K562 (cell line): ENCODE data around the gene OSGEPL1. TPM values are rescaled to one million over a fixed set of nuclear protein-coding genes. Genes with fewer than 3 reads are reported as not detected.

ENCODE experiments used
- CBFA2T3 ChIP-seq: fragments of 450-650 bp; IDR thresholded peaks from 2 replicates; pipeline ENCODE4 v1.6.1; 2017
- GATA2 ChIP-seq: sonication (generic); formaldehyde crosslinking; IDR thresholded peaks from 2 replicates; pipeline ENCODE4 v1.4.0; 2020; ENCODE audit warnings: mild to moderate bottlenecking, missing genetic modification reagents
- HLTF ChIP-seq: fragments of 450-650 bp; IDR thresholded peaks from 2 replicates; pipeline ENCODE4 v1.6.1; 2016
- JUN ChIP-seq, 2 experiments: sonication (generic) in 1 of 2; formaldehyde crosslinking in 1 of 2; IDR thresholded peaks; 2 replicates each; pipeline versions ENCODE4 v1.6.1 to v1.8.0; 2012 to 2022; ENCODE audit warnings: borderline replicate concordance in 2 of 2, mild to moderate bottlenecking in 2 of 2, improper control_type of control experiment in 1 of 2, low read depth in 1 of 2, low read length in 1 of 2, missing genetic modification reagents in 1 of 2
- KDM1A ChIP-seq, 2 experiments: fragments of 450-650 bp; IDR thresholded peaks; 2 replicates each; pipeline ENCODE4 v1.6.1; 2016; ENCODE audit warnings: mild to moderate bottlenecking in 2 of 2
- NR2F6 ChIP-seq: fragments of 450-650 bp; formaldehyde crosslinking; IDR thresholded peaks from 2 replicates; pipeline ENCODE4 v1.4.0; 2020; ENCODE audit warnings: mild to moderate bottlenecking
- PHTF2 ChIP-seq: fragments of 250-450 bp; sonication (Bioruptor Pico); IDR thresholded peaks from 2 replicates; pipeline ENCODE4 v1.5.0; 2021; ENCODE audit warnings: mild to moderate bottlenecking
- RAD51 ChIP-seq: fragments of 450-650 bp; IDR thresholded peaks from 2 replicates; pipeline ENCODE4 v1.7.1; 2016; ENCODE audit warnings: low read depth, mild to moderate bottlenecking, borderline replicate concordance
- SMARCC2 ChIP-seq: fragments of 450-650 bp; IDR thresholded peaks from 2 replicates; pipeline ENCODE4 v1.6.1; 2017; ENCODE audit warnings: antibody characterized with exemption, moderate library complexity, mild to moderate bottlenecking, low read depth
- SREBF2 ChIP-seq: sonication (generic); formaldehyde crosslinking; IDR thresholded peaks from 2 replicates; pipeline ENCODE4 v1.4.0; 2020; ENCODE audit warnings: mild to moderate bottlenecking, missing genetic modification reagents
- TAF15 ChIP-seq: fragments of 200-400 bp; formaldehyde crosslinking; IDR thresholded peaks from 2 replicates; pipeline ENCODE4 v1.6.1; 2017; ENCODE audit warnings: mild to moderate bottlenecking, low read depth, low read length, moderate library complexity
- TARDBP ChIP-seq: fragments of 450-650 bp; IDR thresholded peaks from 2 replicates; pipeline ENCODE4 v1.6.1; 2016
- TBL1XR1 ChIP-seq, 2 experiments: IDR thresholded peaks; 2 replicates each; pipeline ENCODE4 v1.6.1; 2012; ENCODE audit warnings: improper control_type of control experiment in 2 of 2, low read length in 2 of 2, mild to moderate bottlenecking in 1 of 2
- TEAD1 ChIP-seq, 2 experiments: fragments of 450-650 bp in 1 of 2; sonication (generic) in 1 of 2; formaldehyde crosslinking; IDR thresholded peaks; 2 replicates each; pipeline versions ENCODE4 v1.4.0 to v1.8.0; 2020 to 2022; ENCODE audit warnings: mild to moderate bottlenecking in 2 of 2, missing genetic modification reagents in 1 of 2
- U2AF1 ChIP-seq: fragments of 200-400 bp; formaldehyde crosslinking; optimal IDR thresholded peaks from 2 replicates; pipeline ENCODE3; 2017; ENCODE audit warnings: mild to moderate bottlenecking, low read depth, low read length, moderate library complexity
- XRCC4 ChIP-seq: IDR thresholded peaks from one replicate; pipeline ENCODE4 v1.6.1; 2011; ENCODE audit not compliant: insufficient read depth, insufficient read length; ENCODE audit errors: extremely low read depth
- ZNF134 ChIP-seq: fragments of 250-450 bp; sonication (Bioruptor Pico); conservative IDR thresholded peaks from 2 replicates; pipeline ENCODE4 v1.4.0; 2020
- ZNF165 ChIP-seq: fragments of 250-450 bp; sonication (Bioruptor Pico); IDR thresholded peaks from 2 replicates; pipeline ENCODE4 v1.4.0; 2020; ENCODE audit warnings: borderline replicate concordance
- ZNF224 ChIP-seq: sonication (generic); formaldehyde crosslinking; IDR thresholded peaks from 2 replicates; pipeline ENCODE4 v1.8.0; 2022; ENCODE audit warnings: mild to moderate bottlenecking, missing genetic modification reagents
- polyA plus RNA-seq, 8 experiments: library from polyadenylated mRNA; depleted of rRNA in 4 of 8; stranded (reverse) in 5 of 8; unstranded in 3 of 8; fragments of >200 nt; fragmentation: Nextera tagmentation in 2 of 8; fragmentation: Illumina TruSeq in 1 of 8; extraction: Ambion mirVana in 2 of 8; extraction: Trizol in 1 of 8; gene quantifications; 2 replicates each; pipeline versions ENCODE4 v1.2.1 to v1.2.3, GENCODE V29; 2011 to 2014; ENCODE audit warnings: inconsistent platforms in 1 of 8, missing spikeins in 1 of 8
- total RNA-seq, 7 experiments: library from RNA; depleted of rRNA in 6 of 7; stranded (reverse); fragments of >200 nt in 6 of 7; fragmentation: Illumina TruSeq in 2 of 7; extraction: Trizol in 2 of 7; gene quantifications; 2 replicates each; pipeline versions ENCODE4 v1.2.1 to v1.2.3, GENCODE V29; 2011 to 2021; ENCODE audit warnings: low replicate concordance in 1 of 7
- TF ChIP-seq, protein P1 (sequence below): sonication (generic); formaldehyde crosslinking; IDR thresholded peaks from 2 replicates; pipeline ENCODE4 v1.8.0; 2022; ENCODE audit warnings: mild to moderate bottlenecking, missing genetic modification reagents
- TF ChIP-seq, protein P2 (sequence below): fragments of 200-800 bp; sonication (Bioruptor generic); IDR thresholded peaks from 2 replicates; pipeline ENCODE4 v1.6.1; 2016; ENCODE audit warnings: missing genetic modification characterization, missing compliant biosample characterization
- TF ChIP-seq, protein P3 (sequence below): fragments of 450-650 bp; IDR thresholded peaks from one replicate; pipeline ENCODE4 v1.6.1; 2018; ENCODE audit warnings: mild to moderate bottlenecking, moderate library complexity; ENCODE audit not compliant: partially characterized antibody

OSGEPL1 gene
- total and polyA plus RNA-seq, 9 of the 15 experiments (the other 6 are each of a cell fraction or from before 2014, with no cell fraction given) = 2.5 to 10.8 (median 6.5) TPM

DNA sequence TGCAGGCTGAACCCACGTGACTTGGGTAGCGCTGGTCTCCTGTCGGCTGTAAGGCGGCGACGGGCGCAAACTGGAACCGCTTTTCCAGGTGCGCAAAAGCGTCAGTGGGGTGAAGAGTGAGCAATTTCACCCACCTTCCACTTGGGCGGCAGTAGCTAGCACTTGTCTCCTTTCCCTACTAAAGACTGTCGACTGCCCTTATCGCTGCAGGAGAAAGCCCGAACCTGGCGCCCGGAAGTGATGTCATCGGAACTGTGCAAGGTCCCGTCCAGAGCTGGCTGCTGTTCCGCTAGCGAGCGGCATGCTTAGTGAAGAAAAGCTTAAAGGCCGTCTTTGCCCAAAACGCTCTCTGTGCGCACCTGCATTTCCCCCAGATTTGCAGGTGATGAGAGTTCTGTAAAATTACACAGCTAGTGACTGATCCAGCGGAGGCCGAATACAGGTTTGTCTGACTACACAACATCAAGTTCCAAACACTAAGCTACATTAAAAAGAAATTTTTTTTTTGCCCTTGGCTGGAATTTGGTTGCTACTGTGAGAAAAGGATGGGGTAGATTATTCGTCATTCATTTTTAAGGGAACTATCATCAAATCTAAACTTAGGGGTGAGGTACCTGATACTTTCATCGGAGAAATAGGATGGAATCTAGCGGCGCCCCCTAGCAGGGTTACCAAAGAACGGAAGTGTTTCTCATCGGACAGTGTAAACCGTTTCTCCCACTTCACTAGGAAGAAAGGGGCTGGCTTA is at the start of gene OSGEPL1 (continued):
- TF ChIP-seq RAD51 (peak; percentile 92), U2AF1 (no peak), GATA2 (CRISPR knock-in tag) (0 out of 2 replicates have a peak, but pooled peaks have one; percentile 31), TBL1XR1 (IDR thresholded peaks at IDR 0.05; ENCODE audit: low read length in 2 of 2) (no peak), SMARCC2 (no peak), TARDBP (peak; percentile 40; the same call in 1 of the 2 replicates), SREBF2 (CRISPR knock-in tag) (no peak), TEAD1 (CRISPR knock-in tag; IDR thresholded peaks at IDR 0.05) (no peak), CBFA2T3 (no peak), ZNF134 (CRISPR knock-in tag) (no peak), NR2F6 (no peak), HLTF (no peak), ZNF224 (CRISPR knock-in tag) (no peak), JUN (IDR thresholded peaks at IDR 0.05; ENCODE audit: borderline replicate concordance, low read depth, low read length) (peak; percentile 48), JUN (CRISPR knock-in tag; IDR thresholded peaks at IDR 0.05; ENCODE audit: borderline replicate concordance) (no peak), TAF15 (no peak), XRCC4 (no peak), PHTF2 (no peak), KDM1A (IDR thresholded peaks at IDR 0.05) (no peak), ZNF165 (CRISPR knock-in tag) (no peak)
- TF ChIP-seq, protein P1, sequence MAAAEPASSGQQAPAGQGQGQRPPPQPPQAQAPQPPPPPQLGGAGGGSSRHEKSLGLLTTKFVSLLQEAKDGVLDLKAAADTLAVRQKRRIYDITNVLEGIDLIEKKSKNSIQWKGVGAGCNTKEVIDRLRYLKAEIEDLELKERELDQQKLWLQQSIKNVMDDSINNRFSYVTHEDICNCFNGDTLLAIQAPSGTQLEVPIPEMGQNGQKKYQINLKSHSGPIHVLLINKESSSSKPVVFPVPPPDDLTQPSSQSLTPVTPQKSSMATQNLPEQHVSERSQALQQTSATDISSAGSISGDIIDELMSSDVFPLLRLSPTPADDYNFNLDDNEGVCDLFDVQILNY (CRISPR knock-in tag) = no peak
- TF ChIP-seq, protein P2, sequence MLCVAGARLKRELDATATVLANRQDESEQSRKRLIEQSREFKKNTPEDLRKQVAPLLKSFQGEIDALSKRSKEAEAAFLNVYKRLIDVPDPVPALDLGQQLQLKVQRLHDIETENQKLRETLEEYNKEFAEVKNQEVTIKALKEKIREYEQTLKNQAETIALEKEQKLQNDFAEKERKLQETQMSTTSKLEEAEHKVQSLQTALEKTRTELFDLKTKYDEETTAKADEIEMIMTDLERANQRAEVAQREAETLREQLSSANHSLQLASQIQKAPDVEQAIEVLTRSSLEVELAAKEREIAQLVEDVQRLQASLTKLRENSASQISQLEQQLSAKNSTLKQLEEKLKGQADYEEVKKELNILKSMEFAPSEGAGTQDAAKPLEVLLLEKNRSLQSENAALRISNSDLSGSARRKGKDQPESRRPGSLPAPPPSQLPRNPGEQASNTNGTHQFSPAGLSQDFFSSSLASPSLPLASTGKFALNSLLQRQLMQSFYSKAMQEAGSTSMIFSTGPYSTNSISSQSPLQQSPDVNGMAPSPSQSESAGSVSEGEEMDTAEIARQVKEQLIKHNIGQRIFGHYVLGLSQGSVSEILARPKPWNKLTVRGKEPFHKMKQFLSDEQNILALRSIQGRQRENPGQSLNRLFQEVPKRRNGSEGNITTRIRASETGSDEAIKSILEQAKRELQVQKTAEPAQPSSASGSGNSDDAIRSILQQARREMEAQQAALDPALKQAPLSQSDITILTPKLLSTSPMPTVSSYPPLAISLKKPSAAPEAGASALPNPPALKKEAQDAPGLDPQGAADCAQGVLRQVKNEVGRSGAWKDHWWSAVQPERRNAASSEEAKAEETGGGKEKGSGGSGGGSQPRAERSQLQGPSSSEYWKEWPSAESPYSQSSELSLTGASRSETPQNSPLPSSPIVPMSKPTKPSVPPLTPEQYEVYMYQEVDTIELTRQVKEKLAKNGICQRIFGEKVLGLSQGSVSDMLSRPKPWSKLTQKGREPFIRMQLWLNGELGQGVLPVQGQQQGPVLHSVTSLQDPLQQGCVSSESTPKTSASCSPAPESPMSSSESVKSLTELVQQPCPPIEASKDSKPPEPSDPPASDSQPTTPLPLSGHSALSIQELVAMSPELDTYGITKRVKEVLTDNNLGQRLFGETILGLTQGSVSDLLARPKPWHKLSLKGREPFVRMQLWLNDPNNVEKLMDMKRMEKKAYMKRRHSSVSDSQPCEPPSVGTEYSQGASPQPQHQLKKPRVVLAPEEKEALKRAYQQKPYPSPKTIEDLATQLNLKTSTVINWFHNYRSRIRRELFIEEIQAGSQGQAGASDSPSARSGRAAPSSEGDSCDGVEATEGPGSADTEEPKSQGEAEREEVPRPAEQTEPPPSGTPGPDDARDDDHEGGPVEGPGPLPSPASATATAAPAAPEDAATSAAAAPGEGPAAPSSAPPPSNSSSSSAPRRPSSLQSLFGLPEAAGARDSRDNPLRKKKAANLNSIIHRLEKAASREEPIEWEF (CRISPR knock-in tag) = no peak
- TF ChIP-seq, protein P3, sequence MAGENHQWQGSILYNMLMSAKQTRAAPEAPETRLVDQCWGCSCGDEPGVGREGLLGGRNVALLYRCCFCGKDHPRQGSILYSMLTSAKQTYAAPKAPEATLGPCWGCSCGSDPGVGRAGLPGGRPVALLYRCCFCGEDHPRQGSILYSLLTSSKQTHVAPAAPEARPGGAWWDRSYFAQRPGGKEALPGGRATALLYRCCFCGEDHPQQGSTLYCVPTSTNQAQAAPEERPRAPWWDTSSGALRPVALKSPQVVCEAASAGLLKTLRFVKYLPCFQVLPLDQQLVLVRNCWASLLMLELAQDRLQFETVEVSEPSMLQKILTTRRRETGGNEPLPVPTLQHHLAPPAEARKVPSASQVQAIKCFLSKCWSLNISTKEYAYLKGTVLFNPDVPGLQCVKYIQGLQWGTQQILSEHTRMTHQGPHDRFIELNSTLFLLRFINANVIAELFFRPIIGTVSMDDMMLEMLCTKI = no peak
